ENCODE results near the gene TMEM37. TPM values are rescaled to one million over a fixed set of nuclear protein-coding genes. Genes with fewer than 3 reads are reported as not detected.

Gene TMEM37
- total and polyA plus RNA-seq, 2 of the 13 experiments (the other 11 are each of a cell fraction or from before 2014, with no cell fraction given): 37.7 to 115 TPM

DNA sequence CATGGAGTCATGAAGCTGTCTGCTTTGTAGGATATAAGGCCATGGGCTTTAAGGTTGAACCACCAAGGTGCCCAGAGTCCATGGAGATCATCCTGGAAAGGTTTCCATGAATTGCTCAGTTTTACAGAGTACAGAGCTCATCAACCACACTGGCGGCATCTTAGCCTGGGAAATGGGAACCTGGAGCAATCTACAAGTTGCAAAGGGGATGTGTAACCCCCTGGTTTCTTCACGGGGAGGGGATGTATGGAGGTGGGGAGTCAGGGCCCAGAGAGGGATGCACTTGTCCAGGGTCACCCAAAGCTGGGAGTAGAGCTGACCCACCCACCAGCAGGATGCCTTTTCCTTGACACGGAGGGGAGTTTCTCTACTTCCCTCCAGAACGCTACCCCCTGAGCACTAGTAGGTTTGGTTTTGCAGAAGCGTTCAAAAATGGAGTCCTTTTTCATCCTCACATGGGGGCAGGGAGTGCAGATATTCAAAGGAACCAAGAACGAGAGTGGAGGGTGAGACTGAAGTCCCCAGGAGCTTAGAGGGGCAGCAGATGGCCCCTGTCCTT lies 7.2 kb downstream of the TMEM37 start (continued):
- peak; percentile 47; the same call in 1 of the 2 replicates for TF ChIP-seq SPEN (CRISPR knock-in tag; IDR thresholded peaks at IDR 0.05; ENCODE audit: low read depth)
- TF ChIP-seq ZNF333 (CRISPR knock-in tag; IDR thresholded peaks at IDR 0.05; ENCODE audit: borderline replicate concordance): no peak
- TF ChIP-seq, protein P1, sequence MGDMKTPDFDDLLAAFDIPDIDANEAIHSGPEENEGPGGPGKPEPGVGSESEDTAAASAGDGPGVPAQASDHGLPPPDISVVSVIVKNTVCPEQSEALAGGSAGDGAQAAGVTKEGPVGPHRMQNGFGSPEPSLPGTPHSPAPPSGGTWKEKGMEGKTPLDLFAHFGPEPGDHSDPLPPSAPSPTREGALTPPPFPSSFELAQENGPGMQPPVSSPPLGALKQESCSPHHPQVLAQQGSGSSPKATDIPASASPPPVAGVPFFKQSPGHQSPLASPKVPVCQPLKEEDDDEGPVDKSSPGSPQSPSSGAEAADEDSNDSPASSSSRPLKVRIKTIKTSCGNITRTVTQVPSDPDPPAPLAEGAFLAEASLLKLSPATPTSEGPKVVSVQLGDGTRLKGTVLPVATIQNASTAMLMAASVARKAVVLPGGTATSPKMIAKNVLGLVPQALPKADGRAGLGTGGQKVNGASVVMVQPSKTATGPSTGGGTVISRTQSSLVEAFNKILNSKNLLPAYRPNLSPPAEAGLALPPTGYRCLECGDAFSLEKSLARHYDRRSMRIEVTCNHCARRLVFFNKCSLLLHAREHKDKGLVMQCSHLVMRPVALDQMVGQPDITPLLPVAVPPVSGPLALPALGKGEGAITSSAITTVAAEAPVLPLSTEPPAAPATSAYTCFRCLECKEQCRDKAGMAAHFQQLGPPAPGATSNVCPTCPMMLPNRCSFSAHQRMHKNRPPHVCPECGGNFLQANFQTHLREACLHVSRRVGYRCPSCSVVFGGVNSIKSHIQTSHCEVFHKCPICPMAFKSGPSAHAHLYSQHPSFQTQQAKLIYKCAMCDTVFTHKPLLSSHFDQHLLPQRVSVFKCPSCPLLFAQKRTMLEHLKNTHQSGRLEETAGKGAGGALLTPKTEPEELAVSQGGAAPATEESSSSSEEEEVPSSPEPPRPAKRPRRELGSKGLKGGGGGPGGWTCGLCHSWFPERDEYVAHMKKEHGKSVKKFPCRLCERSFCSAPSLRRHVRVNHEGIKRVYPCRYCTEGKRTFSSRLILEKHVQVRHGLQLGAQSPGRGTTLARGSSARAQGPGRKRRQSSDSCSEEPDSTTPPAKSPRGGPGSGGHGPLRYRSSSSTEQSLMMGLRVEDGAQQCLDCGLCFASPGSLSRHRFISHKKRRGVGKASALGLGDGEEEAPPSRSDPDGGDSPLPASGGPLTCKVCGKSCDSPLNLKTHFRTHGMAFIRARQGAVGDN (CRISPR knock-in tag; IDR thresholded peaks at IDR 0.05): no peak
- no peak for TF ChIP-seq ZNF782 (CRISPR knock-in tag; IDR thresholded peaks at IDR 0.05; ENCODE audit: borderline replicate concordance)
- TF ChIP-seq HIVEP1 (CRISPR knock-in tag; IDR thresholded peaks at IDR 0.05): no peak
- TF ChIP-seq NFE2L2 (IDR thresholded peaks at IDR 0.05; ENCODE audit: low read length): no peak
- no peak for TF ChIP-seq ARNT2 (CRISPR knock-in tag; IDR thresholded peaks at IDR 0.05; ENCODE audit: low read depth)
- TF ChIP-seq ZBTB39 (CRISPR knock-in tag; IDR thresholded peaks at IDR 0.05): no peak
- TF ChIP-seq ASH2L (IDR thresholded peaks at IDR 0.05; ENCODE audit: insufficient read length, low read depth, low read length): no peak
- no peak for TF ChIP-seq SALL1 (CRISPR knock-in tag; IDR thresholded peaks at IDR 0.05)
- TF ChIP-seq GATA4 (IDR thresholded peaks at IDR 0.05; ENCODE audit: borderline replicate concordance, low read depth): 0 out of 2 replicates have a peak, but pooled peaks have one; percentile 0
- TF ChIP-seq, protein P2, sequence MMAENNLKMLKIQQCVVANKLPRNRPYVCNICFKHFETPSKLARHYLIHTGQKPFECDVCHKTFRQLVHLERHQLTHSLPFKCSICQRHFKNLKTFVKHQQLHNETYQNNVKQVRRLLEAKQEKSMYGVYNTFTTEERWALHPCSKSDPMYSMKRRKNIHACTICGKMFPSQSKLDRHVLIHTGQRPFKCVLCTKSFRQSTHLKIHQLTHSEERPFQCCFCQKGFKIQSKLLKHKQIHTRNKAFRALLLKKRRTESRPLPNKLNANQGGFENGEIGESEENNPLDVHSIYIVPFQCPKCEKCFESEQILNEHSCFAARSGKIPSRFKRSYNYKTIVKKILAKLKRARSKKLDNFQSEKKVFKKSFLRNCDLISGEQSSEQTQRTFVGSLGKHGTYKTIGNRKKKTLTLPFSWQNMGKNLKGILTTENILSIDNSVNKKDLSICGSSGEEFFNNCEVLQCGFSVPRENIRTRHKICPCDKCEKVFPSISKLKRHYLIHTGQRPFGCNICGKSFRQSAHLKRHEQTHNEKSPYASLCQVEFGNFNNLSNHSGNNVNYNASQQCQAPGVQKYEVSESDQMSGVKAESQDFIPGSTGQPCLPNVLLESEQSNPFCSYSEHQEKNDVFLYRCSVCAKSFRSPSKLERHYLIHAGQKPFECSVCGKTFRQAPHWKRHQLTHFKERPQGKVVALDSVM (CRISPR knock-in tag; IDR thresholded peaks at IDR 0.05): no peak
- TF ChIP-seq ZNF776 (CRISPR knock-in tag; IDR thresholded peaks at IDR 0.05): no peak
- TF ChIP-seq FOXP1 (IDR thresholded peaks at IDR 0.05): no peak
- TF ChIP-seq FOXP1 (CRISPR knock-in tag; IDR thresholded peaks at IDR 0.05): no peak
- TF ChIP-seq, protein P3, sequence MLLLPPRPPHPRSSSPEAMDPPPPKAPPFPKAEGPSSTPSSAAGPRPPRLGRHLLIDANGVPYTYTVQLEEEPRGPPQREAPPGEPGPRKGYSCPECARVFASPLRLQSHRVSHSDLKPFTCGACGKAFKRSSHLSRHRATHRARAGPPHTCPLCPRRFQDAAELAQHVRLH (CRISPR knock-in tag; IDR thresholded peaks at IDR 0.05; ENCODE audit: borderline replicate concordance, low read depth): no peak
- TF ChIP-seq ZNF20 (CRISPR knock-in tag; IDR thresholded peaks at IDR 0.05): no peak
- no peak for TF ChIP-seq RFX5 (IDR thresholded peaks at IDR 0.05; ENCODE audit: low read depth, low read length)
- no peak for TF ChIP-seq GMEB1 (CRISPR knock-in tag; IDR thresholded peaks at IDR 0.05; ENCODE audit: borderline replicate concordance)
- TF ChIP-seq ARID2 (CRISPR knock-in tag; IDR thresholded peaks at IDR 0.05; ENCODE audit: borderline replicate concordance): 0 out of 2 replicates have a peak, but pooled peaks have one; percentile 80

All from HepG2 (cell line).